Subcutaneous adipose tissue (tissue), 4 donors: Measurements from ENCODE around the gene RSU1. TPM values are rescaled to one million over a fixed set of nuclear protein-coding genes. Genes with fewer than 3 reads are reported as not detected.

Experiments
- CTCF ChIP-seq: fragments of 450-650 bp; IDR thresholded peaks from one replicate; pipeline ENCODE4 v1.5.1; 2016; ENCODE audit warnings: low read depth, mild to moderate bottlenecking, control low read depth, antibody characterized with exemption, moderate library complexity
- total RNA-seq, 4 donors: library from RNA; depleted of rRNA; stranded (reverse); fragments of >200 nt; gene quantifications; one replicate each; pipeline ENCODE4 v1.1.0, GENCODE V29; 2016

Gene RSU1
- total RNA-seq, 4 donors from 2014 or later = 57.0 to 147 (median 99.7) TPM

DNA sequence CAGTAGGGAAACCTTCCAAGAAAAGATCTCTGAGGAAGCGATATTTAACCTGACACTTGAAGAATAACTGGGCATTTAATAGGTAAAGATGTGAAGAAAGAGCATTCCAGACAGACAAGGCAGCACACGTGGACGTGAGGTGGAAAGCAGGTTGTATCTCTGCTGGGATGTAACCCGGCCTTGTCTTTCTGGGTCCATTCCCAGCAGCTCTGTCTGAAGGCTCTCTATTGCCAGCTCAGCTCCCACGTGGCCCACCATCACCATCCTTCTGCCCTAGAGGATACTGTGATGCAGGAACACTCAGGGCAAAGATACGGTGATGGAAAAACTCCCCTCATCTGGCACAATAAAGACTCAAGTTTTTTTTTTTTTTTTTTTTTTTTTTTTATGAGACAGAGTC is 137.7 kb downstream of the RSU1 start:
- TF ChIP-seq CTCF = no peak

GRCh38 chr10:16675334-16675733 is 141.9 kb downstream of the RSU1 start:
- TF ChIP-seq CTCF = no peak

DNA sequence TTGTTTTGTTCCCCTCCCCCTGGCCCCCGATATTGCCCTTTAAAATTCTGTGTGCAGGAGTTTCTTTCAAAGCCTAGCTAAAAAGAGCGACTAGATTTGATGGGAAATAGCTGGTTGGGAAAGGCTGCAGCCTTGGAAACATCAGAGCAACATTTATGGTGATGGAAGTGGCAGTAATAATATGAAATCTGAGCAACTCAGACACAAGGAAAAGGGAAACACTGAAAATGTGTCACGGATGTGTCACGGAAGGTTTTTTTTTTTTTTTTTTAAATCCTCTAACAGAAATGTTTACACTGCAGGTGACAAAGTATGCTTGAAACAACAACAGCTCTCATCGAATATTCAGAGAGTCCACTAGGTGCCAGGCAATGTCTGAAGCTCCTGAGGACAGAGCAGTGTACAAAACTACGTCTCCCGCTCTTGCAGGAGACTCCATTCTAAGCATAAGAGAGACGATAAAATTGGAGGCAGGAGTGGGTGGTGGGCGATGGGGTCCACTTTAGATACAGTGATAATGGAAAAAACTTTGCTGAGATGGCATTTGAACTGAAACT is 143.0 kb downstream of the RSU1 start:
- no peak for TF ChIP-seq CTCF

GRCh38 chr10:16673443-16673842 is 143.8 kb downstream of the RSU1 start:
- TF ChIP-seq CTCF = no peak

GRCh38 chr10:16663444-16663843 is 153.8 kb downstream of the RSU1 start:
- TF ChIP-seq CTCF = no peak

GRCh38 chr10:16662923-16663322 is 154.3 kb downstream of the RSU1 start:
- TF ChIP-seq CTCF = no peak

DNA sequence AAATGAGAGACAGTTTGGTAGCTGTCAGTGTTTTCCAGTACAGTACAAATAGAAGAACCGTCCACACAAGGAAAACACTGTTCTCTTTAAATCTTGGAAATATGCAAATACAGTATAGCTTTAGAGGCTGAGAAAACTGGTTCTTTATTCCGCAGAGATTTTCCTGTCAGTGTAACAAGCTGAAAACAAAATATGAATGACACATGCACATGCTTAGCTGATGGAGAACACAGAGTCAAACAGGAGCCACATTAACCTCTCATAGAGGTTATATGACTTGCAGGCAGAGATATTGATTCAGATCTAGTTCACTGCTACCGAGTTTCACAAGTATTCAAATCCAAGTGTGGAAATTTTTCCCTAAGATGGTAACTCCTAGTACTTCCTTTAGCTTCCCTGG is 160.3 kb downstream of the RSU1 start:
- TF ChIP-seq CTCF = no peak
